DMS153 (cell line): ENCODE measurements around the gene UGT1A4.

Experiments
- DNase-seq: peaks from one replicate; lab custom pipeline; 2025; lab: John Stamatoyannopoulos, UW

UGT1A4 gene

GRCh38 chr2:233791151-233791882 lies 72.8 kb downstream of the UGT1A4 start:
- DNase-seq = no peak

GRCh38 chr2:233791883-233792329 lies 73.4 kb downstream of the UGT1A4 start:
- DNase-seq = no peak

GRCh38 chr2:233792720-233793119 lies 74.2 kb downstream of the UGT1A4 start:
- DNase-seq = no peak

- no peak for DNase-seq
Measured at GRCh38 chr2:233793465-233794127, 75.1 kb downstream of the UGT1A4 start.

- no peak for DNase-seq
Measured at GRCh38 chr2:233794128-233794658, 75.7 kb downstream of the UGT1A4 start.

- DNase-seq = no peak
Measured at GRCh38 chr2:233795735-233796171, 77.2 kb downstream of the UGT1A4 start.

- no peak for DNase-seq
Measured at GRCh38 chr2:233796254-233796653, 77.7 kb downstream of the UGT1A4 start.

- no peak for DNase-seq
Measured at GRCh38 chr2:233798335-233799086, 80.0 kb downstream of the UGT1A4 start.

GRCh38 chr2:233799087-233799665 lies 80.6 kb downstream of the UGT1A4 start:
- no peak for DNase-seq

GRCh38 chr2:233799716-233800115 lies 81.2 kb downstream of the UGT1A4 start:
- no peak for DNase-seq

GRCh38 chr2:233800208-233800607 lies 81.7 kb downstream of the UGT1A4 start:
- DNase-seq = no peak

- no peak for DNase-seq
Measured at GRCh38 chr2:233801357-233802131, 83.0 kb downstream of the UGT1A4 start.

GRCh38 chr2:233802132-233802815 lies 83.7 kb downstream of the UGT1A4 start:
- DNase-seq = no peak

- DNase-seq = no peak
Measured at GRCh38 chr2:233803292-233803911, 84.9 kb downstream of the UGT1A4 start.

- DNase-seq = no peak
Measured at GRCh38 chr2:233803994-233804393, 85.5 kb downstream of the UGT1A4 start.

GRCh38 chr2:233807215-233807865 lies 88.8 kb downstream of the UGT1A4 start:
- DNase-seq = no peak

- no peak for DNase-seq
Measured at GRCh38 chr2:233807966-233808935, 89.7 kb downstream of the UGT1A4 start.

GRCh38 chr2:233810385-233810784 lies 91.8 kb downstream of the UGT1A4 start:
- no peak for DNase-seq

GRCh38 chr2:233811087-233811486 lies 92.6 kb downstream of the UGT1A4 start:
- no peak for DNase-seq
